Embryonic facial prominence (tissue), 1 donor: ENCODE data around the gene FBXL3.
"Not testable (repeated sequence)": the region's sequence is repeated elsewhere in the genome, so short reads cannot be mapped to it uniquely, and the experiment has no call there.

Experiments used
- DNase-seq: peaks from one replicate; pipeline ENCODE4 v3.0.0-alpha.2; 2016; ENCODE audit errors: extremely low spot score

Gene FBXL3

GRCh38 chr13:76983676-76984075 lies 43.3 kb downstream of the FBXL3 start:
- DNase-seq = no peak

- DNase-seq = no peak
These were observed 44.9 kb downstream of the FBXL3 start for GRCh38 chr13:76982061-76982460.

GRCh38 chr13:76980075-76980718 lies 46.8 kb downstream of the FBXL3 start:
- peak; percentile 40 for DNase-seq

- no peak for DNase-seq
These were observed 50.0 kb downstream of the FBXL3 start for GRCh38 chr13:76976929-76977328.

- no peak for DNase-seq
These were observed 50.5 kb downstream of the FBXL3 start for GRCh38 chr13:76976490-76976889.

GRCh38 chr13:76975863-76976262 lies 51.1 kb downstream of the FBXL3 start:
- no peak for DNase-seq

GRCh38 chr13:76974618-76974975 lies 52.4 kb downstream of the FBXL3 start:
- no peak for DNase-seq

GRCh38 chr13:76973920-76974617 lies 52.9 kb downstream of the FBXL3 start:
- no peak for DNase-seq

GRCh38 chr13:76971851-76972829 lies 54.8 kb downstream of the FBXL3 start:
- no peak for DNase-seq

GRCh38 chr13:76971215-76971614 lies 55.7 kb downstream of the FBXL3 start:
- DNase-seq = no peak

- no peak for DNase-seq
These were observed 57.2 kb downstream of the FBXL3 start for GRCh38 chr13:76969488-76970365.

GRCh38 chr13:76968041-76968440 lies 58.9 kb downstream of the FBXL3 start:
- no peak for DNase-seq

- DNase-seq = no peak
These were observed 59.9 kb downstream of the FBXL3 start for GRCh38 chr13:76967031-76967430.

GRCh38 chr13:76965759-76966421 lies 61.1 kb downstream of the FBXL3 start:
- DNase-seq = peak; percentile 60

- not testable (repeated sequence) for DNase-seq
These were observed 67.2 kb downstream of the FBXL3 start for GRCh38 chr13:76959734-76960133.

- no peak for DNase-seq
These were observed 68.0 kb downstream of the FBXL3 start for GRCh38 chr13:76958841-76959432.

- DNase-seq = no peak
These were observed 71.3 kb downstream of the FBXL3 start for GRCh38 chr13:76955661-76956060.
